T-helper 9 cell (primary cell): Measurements from ENCODE around the gene GBX1.

Experiments used
- DNase-seq: peaks from one replicate; pipeline ENCODE4 v3.0.0-alpha.2; 2020

GBX1 gene

DNA sequence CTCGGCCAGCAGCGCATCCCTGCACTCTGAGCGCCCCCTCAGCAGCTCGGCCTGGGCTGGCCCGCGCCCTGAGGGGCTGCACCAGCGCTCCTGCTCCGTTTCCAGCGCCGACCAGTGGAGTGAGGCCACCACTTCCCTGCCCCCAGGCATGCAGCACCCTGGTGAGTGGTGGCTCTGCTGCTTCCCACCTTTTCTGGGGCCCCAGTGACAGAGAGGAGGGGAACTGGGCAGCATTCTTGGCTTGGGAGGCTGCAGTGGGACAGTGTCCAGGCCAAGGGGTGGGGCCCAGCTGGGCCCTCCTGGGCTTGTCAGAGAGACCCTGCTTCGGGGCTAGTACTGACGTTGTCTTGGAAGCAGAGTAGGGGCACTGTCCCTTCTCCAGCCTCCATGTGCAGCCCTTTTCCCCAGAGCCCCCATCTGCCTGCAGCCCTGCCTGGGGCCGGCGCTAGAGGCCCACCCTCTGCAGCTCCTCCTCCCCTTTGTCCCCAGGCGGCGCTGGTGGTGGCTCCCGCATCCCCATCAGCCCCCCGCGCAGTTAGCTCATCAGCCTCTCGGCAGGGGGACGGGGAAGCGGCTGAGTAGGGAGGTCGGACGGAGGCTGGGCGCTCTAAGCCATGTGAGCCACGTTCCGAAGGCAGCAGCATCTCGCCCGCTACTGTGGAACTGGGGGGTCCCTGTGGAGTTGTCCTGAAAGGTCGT is 29.2 kb downstream of the GBX1 start:
- DNase-seq: no peak

DNA sequence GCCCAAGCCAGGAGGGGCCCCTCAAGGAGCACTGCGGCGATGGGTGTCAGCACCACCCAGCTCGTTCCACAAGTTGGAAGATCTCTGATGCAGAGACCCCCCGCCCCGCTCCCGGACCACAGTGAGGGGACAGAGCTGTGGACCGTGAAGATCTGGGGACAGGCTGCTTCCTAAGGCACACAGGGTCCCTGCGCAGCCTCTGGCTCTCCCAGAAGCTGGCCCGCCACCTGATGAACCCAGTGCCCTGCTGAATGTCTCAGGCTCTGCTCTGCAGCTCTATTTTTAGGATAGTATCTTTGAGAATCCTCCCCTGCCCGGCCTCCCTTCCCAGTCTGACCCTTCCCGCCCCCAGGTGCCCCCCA is 29.7 kb downstream of the GBX1 start:
- no peak for DNase-seq

DNA sequence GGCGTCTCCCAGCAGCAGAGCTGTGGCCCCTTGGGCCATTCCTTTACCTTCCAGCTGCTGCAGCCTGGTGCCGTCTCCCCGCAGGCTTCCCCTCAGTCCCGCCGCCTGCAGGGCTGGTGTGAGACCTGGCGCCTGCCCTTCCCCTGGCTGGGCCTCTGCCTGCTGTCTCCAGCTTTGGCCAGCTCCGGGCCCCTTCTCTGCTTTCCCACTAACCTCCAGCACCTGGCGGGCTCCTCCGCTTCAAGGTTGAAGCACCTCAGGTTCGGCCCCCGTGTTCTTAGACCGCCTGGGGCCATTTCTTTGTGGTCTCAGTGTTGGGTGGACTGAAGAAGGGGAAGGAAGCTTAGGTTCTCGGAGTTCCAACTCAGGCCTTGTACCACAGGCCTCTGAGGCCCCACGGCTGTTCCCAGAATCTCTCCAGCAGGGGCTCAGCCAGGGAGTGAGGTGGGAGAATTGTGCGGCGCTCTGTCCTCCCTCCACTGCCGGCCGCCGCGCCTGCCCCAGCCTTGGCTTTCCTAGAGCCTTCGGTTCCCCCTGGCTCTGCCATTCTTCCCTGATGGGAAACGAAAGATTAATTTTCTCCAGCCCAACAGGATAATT is 30.3 kb downstream of the GBX1 start:
- DNase-seq: no peak

DNA sequence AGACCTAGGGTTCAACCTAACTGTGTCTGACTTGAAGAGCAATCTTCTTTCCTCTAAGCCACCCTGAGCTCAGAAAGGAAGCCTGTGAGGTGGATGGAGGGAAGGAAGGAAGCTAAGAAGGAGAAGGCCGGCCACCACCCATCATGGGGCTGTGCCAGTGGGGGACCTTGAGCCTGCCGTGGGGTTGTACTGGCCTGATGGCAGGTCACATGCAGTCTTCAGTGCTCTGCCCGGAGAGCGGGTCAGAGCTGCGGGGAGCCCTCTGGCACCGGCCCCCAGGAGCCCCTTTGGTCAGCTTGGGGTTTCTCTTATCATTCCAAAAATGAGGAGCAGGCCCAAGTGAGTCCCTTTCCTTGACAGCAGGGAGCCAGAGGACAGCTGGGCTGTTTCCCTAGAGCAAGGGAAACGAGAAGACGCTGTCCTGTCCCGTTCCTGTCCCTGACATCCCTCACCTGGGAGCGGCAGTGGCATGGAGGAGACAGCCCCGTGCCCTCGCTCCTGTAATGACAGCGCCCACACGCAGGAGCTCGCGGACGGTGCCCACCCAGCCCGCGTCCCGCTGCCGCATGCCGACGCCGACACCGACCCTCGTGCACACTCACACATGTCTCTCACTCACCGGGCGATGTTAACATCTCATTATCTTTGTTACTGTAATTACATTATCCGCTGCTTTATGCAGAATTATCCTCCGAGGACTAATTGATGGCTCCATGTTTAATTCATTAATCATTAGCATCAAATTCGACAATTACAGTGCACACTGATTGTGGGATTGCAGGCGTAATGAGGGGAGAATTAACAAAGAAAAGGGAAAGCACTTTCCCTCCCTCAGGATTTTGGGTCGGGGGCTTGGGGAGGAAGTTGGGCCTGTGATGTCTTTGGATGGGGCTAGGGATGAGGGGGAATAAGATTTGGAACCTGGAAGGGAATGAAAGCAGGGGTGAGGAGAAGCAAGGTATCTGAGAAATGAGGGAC is 31.3 kb downstream of the GBX1 start:
- no peak for DNase-seq

DNA sequence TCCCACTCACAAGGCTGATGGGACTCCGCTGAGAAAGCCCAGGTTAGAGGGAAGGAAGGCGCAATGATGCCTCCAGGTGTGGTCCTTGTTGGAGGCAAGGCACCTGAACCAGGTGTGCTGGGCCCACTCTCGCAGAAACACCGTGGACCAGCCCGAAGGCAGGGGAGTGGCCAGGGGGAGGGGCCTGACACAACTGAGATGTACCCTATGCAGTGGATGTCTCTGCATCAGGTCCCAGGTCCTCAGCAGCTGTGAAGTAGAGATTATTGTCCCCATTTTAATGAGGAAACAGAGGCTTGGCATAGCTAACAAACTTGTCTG is 32.0 kb downstream of the GBX1 start:
- no peak for DNase-seq

DNA sequence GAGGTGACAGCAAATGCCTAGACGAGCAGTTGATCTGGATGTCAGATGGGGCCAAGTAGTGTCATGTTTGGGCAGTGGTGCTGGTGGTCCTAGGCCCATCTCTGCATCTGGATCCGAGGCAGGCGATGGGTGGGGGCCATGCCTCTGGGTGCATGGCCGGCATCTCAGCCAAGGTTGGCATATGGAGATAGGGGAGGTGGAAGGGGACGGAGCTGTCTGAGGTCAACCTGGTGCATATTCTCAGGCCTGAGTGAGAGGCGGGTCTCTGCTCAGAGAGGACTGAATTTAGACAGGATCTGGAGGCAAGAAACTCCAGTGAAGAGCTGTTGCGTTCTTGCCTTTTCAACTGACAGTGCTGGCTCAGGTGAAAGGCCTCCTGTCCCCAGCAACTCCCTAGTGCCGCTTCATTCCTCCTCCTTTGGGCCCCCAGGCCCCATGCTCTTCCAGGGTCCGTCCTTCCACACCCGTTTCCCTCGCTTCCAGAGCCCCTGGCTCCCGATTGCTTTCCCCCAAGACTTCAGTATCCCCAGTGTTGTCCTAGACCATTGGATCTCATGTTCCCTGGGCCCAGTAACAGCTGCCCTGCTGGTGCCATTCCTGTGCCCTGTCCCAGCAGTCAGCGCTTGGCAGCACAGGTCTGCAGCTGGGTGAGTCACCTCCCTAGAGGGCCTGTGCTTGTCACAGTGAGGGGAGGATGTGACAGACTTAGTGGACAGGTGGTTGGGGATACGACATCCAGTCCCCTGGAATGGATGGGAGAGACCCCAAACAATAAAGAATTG is 32.6 kb downstream of the GBX1 start:
- no peak for DNase-seq

DNA sequence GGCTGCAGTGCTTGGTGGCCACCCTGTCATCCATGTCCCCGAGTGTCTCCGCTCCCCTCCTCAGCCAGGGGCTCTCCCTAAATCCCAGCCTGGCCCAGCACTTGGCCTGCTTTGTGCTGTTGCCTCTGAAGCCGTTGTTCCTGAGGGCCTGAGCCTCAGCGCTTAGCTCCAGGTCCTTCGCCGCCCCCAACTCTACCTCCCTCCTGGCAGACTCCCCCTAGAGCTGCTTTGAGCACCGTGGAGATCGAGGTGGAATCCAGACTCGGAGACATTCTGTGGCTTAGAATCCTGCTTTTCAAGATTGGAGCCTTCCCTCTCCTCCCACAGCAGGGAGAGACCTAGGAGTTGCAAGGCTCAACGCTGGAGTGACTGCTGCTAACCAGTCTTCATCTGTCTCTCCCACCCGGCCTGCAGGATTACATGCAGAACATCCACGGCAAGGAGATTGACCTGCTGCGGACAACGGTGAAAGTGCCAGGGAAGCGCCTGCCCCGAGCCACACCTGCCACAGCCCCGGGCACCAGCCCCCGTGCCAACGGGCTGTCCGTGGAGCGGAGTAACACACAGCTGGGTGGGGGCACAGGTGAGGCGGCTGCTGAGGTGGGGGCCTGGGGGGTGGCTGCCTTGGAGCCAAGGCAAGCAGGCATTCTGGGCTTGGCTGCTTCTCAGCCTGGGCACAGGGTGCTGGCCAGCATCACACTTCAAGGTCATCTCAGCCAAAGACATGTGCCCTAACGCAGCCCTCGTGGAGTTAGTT is 33.3 kb downstream of the GBX1 start:
- no peak for DNase-seq

DNA sequence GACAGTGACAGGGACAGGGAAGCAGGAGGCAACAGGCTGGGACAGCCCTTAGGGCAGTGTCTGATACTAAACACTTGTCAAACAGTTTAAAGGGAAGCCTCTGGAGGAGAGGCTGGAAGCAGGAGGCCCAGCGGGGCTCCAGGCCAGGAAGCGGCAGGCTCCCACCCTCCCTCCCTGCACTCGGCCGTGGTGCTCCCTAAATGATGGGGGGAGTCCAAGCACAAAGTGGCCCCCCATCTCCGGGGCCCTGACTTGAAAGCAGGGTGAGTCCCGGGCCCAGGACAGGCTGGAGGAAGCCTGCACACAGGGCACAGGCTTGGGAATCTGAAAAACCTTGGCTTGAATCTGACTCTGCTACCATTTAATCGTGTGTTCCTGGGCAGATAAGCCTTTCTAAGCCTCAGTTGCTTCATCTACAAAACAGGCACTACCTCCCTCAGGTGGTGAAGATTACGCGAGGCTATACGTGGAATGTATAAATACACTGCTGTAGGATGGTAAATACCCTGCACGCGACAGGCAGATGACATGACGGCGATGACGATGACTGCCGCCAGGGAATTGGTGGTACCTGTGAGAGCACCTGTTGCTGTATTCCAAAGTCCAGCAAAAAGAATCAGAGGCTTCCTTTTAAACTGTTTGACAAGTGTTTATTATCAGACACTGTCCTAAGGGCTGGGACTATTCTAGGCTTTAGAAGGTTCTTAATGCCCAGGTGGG is 34.1 kb downstream of the GBX1 start:
- DNase-seq: no peak

DNA sequence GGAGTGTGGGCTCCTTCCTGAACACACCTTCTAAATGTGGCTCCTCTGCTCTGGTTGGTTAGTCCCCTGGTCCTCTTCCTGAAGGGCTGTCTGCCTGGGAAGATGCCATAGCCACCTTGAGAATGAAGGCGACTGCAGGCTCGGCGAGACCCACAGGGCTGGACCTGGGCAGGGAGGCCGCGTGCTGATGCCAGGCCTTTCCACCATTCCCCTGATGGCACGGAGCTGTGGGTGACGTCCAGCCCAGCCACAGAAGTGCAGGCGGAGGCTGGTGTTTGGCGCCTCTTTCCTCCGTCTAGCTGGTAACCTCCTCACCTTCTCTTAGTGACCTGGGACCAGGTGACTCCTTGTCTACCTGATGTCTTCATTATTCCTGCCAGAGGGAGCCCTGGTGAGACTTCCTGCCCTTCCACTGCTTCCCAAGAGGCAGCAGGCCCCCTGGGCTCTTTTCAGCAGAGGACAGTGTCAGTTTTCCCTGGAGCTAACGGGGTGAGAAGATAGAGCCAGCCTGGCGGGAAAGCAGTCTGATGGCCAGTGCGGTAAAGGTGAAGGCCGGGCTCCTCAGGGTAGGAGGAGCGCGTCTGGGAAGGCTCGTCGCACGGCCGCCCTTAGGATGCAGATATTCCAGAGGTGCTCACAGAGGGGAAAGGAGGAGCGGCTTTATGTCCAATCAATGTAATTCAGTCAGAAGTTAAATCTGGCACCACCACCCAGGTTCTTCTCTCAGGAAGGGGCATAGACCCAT is 34.9 kb downstream of the GBX1 start:
- DNase-seq: no peak

DNA sequence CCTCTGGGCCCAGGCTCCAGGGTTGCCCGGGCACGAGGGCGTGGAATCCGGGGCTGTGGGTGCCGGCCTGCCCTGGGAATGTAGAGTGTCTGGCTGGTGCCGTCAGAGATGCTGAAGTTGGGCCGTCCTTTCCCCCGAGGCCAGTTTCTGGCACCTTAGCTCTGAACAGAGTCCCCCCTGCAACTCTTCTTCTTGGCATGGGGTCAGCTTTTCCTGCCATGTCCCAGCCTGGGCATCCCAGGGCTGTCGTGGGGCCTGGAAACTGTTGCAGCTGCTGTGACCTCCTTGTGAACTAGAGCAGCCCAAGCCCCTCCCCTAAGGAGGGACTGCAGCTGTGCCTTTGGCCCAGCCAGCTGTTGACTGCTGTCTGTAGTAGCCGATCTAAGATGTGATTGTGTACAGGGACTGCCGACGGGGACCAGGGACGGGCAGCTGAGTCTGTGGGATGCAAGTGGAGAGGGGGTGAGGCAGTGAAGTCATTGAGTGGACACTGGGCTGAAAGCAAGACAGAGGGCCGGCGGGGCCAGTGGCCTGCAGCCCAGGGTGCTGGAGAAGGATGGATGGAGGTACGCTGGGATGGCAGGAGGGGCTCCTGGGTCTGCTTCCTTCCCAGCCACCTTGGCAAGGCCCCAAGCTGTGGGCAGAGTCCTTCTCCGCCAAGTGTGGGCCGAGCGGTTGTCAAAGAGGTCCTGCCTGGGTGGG is 35.8 kb downstream of the GBX1 start:
- DNase-seq: no peak

DNA sequence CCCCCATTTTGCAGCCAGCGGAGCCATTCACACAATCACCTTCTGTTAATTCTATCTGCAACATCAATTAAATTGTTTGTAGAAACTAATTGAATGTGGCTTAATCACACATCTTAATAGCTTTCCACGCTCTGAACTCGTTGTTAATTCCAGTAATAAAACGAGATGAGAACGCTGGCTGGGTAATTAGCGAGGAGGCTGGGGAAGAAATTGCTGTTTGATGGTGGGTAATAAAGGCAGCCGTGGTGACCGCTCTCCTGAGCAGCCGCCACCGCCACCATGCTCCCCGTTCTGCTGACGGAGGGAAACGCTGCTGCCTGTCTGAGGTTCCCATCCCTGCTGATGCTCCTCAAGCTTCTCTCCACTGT is 36.3 kb downstream of the GBX1 start:
- DNase-seq: no peak

DNA sequence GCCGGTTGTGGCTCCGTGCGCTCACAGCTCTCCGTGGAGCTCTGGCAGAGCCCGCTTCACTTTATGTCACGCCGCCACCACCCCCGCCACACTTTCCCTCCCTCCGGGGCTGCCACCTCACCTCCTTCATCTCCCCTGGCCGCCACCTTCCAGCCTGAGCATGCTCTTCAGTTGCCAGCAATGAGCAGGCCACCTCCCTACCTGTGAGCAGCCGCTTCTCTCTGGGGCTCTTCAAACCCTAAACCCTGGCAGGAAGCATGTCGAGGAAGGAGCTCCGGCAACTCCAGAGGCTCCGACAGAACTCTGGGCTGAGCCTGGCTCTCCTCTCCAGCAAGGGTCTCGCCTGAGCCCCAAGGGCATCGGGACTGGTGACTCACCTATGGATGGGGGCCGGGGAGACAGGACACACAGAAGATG is 36.7 kb downstream of the GBX1 start:
- no peak for DNase-seq

DNA sequence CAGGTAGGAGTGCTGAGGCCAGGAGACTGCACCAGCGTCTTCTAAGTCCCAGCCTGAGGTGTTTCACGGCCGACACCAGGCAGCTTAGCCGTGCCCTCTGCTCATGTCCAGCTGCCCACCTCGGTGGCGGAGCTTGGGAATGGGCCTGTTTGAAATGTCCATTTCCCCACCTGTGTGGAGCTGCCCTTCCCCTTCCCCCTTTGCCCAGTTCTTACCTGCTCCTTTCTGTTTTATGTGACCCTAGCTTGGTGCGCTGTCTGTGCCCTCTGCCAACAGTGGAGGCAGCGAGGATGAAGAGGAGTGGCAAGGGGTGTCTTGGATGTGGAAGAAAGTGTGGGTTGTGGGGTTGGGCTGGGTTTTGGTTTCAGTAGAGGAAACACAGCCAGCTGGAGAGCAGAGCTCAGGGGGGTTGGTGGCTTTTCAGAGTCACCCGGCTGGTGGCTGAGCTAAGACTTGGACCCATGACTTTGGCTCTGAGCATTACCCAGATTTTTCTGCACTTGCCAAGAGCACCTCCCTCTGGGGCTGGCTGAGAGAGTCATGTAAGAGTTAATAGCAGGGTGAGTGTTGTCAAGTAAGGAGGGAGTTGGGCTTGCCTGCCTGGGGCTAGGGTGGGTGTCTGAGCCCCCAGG is 37.4 kb downstream of the GBX1 start:
- DNase-seq: no peak

DNA sequence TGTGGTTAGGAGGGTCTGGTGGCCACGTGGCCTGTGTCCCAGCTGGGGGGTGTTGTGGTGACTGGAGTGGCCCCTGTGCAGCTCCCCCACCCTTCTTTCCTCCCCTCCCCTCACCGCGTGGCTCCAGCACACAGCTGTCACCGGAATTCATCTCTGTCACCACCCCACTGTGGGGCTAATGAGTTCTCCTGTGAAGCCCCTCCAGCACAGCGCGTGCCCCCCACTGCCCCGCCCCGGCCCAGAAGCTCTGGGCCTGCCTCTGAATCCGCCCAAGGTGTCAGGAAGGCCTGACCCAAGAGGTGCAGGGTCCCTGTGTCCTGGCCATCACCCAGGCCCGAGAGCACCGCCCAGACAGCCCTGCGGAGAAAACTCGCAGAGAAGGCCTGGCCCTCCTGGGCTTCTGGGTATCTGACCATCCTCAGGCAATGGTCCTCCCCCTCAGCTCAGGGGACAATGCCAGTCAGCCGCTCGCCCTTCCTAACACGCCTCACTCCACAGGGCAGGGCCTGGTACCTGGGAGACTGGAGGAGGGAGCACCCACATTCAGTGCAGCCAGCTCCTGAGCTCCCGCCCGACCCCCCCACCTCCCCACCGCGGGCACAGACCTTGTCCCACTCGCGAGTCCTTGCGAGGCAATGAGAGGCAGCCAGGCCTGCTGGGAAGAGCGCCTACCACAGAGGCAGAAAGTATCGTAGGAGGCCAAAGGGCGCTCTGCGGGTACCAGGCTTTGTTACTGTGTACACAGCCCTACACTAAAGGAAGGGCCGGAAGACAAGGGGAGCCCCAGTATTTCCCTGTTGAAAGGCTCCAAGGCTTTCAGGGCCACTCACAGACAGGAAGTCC is 38.2 kb downstream of the GBX1 start:
- DNase-seq: no peak

DNA sequence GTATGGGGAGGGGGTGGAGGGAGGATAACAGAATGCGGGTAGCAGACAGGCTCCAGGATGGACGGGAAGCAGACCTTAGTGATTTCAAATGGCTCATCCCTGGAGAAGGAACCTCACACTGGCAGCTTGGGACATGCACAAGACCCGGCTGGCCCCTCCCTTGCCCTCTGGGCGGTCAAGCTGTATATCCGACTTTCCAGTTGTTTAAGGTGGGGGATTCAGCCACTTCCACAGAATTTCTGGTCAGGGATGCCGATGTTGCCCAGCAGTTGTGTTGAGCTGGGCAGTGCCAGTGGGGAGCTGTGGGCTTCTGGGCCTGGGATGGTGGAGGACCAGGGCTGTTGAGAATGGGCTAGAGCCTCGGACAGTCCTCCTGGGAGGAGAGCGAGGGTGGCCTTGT is 38.8 kb downstream of the GBX1 start:
- no peak for DNase-seq

DNA sequence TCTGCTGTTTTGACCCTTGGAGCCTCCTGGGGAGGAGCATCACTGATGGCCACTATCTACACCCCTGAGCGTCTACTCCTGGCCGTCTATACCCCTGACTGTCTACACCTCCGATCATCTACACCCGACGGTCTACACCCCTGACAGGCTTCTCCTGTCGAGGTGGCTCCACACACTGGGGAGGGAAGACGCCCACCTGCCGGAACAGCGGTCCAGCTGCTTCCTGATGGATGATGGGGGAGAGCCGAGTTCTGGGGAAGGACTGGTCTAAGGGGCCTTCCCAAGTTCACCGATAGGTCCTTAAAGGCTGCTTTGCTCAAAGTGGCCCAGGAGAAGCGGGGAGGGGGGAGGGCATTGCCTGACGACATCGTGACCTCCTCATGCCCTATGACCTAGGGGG is 39.4 kb downstream of the GBX1 start:
- DNase-seq: no peak

DNA sequence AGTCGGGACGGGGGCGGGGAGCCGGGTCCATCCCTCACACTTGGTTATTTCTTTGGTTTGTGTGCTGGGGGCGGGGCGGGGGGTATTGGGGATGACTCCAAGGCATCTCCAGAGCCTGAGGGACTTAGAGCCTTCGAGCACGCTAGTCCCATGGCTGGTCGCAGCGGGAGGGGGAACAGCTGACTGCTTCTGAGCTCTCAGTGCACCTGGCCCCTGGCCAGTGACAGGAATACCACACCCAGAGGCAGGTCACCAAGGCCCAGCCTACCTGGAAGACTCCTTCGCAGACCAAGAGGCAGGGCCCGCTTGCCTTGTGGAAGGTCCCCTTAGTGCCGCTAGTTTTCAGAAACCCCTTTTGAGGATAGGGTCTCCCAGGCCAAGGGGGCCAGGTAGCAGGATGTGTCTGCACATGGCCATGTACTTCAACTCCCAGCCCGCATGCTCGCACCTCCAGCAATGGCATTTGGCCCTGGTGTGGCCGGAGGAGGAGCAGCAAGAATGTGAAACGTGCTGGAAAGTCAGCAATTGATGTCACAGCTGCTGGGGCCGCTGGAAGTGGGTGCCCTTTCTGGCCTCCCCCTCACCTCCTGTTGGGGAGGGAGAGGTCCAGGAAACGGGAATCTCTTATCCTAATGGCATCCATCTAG is 40.9 kb downstream of the GBX1 start:
- DNase-seq: no peak

DNA sequence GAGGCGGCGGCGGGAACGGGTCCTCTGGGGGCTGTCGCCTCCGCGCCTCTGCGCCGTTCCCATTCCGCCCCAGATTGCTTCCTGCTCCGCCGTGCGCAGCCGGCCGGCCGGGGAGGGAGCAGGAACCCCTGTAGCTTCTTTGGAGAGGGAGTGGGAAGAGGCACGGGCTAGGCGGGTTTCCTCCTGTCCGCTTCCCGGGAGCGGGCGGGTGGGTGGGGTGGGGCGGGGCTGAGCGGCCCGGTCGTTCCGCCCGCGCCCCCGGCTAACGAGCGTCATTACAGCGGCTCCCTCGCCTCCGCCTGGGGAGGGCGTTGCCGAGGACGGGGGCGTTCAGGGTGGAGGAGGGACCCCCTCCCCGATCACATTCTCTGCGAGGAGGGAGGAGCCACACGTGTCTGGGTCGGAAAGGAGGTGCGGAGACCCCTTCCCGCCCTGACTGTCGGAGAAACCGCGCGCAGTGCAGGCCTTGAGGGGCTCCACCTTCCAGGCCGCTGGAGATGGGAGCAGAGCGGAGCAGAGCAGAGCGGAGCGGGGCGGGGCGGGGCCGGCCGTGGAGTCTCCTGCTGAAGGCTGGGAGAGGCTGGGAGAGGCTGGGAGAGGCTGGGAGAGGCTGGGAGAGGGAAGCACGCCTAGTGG is 41.5 kb downstream of the GBX1 start:
- DNase-seq: no peak
